Hepatocyte (in vitro differentiated cells): ENCODE data around the gene CFAP58. TPM values are rescaled to one million over a fixed set of nuclear protein-coding genes. Genes with fewer than 3 reads are reported as not detected.

Source experiments
- DNase-seq: peaks from one replicate; pipeline ENCODE4 v3.0.0-alpha.2; 2016; ENCODE audit warnings: low spot score
- H2AFZ ChIP-seq: fragments of 200-600 bp; sonication (generic); 2 replicates; pipeline ENCODE4 v1.6.0; 2016; ENCODE audit warnings: antibody characterized with exemption, mild to moderate bottlenecking
- H3K27ac ChIP-seq: fragments of 200-600 bp; sonication (generic); 2 replicates; pipeline ENCODE4 v1.5.1; 2016; ENCODE audit warnings: mild to moderate bottlenecking
- H3K27me3 ChIP-seq: fragments of 200-600 bp; sonication (generic); 2 replicates; pipeline ENCODE4 v1.6.1; 2016
- H3K36me3 ChIP-seq: fragments of 200-600 bp; sonication (generic); replicated peaks from 2 replicates; pipeline ENCODE4 v1.5.1; 2016; ENCODE audit warnings: low read depth; ENCODE audit not compliant: insufficient read depth
- H3K4me1 ChIP-seq: fragments of 200-600 bp; sonication (generic); 2 replicates; pipeline ENCODE4 v1.5.1; 2016; ENCODE audit warnings: mild to moderate bottlenecking, moderate library complexity; ENCODE audit not compliant: insufficient read depth
- H3K4me2 ChIP-seq: fragments of 200-600 bp; sonication (generic); 2 replicates; pipeline ENCODE4 v1.6.0; 2016
- H3K4me3 ChIP-seq: fragments of 200-600 bp; sonication (generic); 2 replicates; pipeline ENCODE4 v1.5.1; 2016; ENCODE audit warnings: mild to moderate bottlenecking
- H3K79me2 ChIP-seq: fragments of 200-600 bp; sonication (generic); 2 replicates; pipeline ENCODE4 v1.6.0; 2017; ENCODE audit warnings: mild to moderate bottlenecking
- H3K9me2 ChIP-seq: fragments of 200-600 bp; sonication (generic); replicated peaks from 2 replicates; pipeline ENCODE4 v1.6.0; 2017; ENCODE audit warnings: mild to moderate bottlenecking; ENCODE audit not compliant: insufficient read depth
- H3K9me3 ChIP-seq: fragments of 200-600 bp; sonication (generic); 2 replicates; pipeline ENCODE4 v1.5.1; 2016; ENCODE audit warnings: low read depth, mild to moderate bottlenecking
- H4K20me1 ChIP-seq: fragments of 200-600 bp; sonication (generic); 2 replicates; pipeline ENCODE4 v1.6.0; 2016; ENCODE audit warnings: mild to moderate bottlenecking; ENCODE audit not compliant: insufficient read depth, poor library complexity, severe bottlenecking
- EZH2 ChIP-seq: fragments of 200-600 bp; sonication (generic); IDR thresholded peaks from 2 replicates; pipeline ENCODE4 v1.6.1; 2016; ENCODE audit warnings: antibody characterized with exemption, mild to moderate bottlenecking, borderline replicate concordance
- EZH2phosphoT487 ChIP-seq: fragments of 200-600 bp; sonication (generic); IDR thresholded peaks from one replicate; pipeline ENCODE4 v1.6.1; 2018; ENCODE audit warnings: antibody characterized with exemption, mild to moderate bottlenecking, low read depth, moderate library complexity; ENCODE audit not compliant: unreplicated experiment, severe bottlenecking
- WGBS: methylation state at CpG from one replicate; pipeline ENCODE4 v1.1.6; 2016; ENCODE audit warnings: low lambda C conversion rate; ENCODE audit errors: missing lambda C conversion rate; 5-methylcytosine and 5-hydroxymethylcytosine counted together
- polyA plus RNA-seq: library from polyadenylated mRNA; unstranded; fragments of >200 nt; fragmentation: Nextera tagmentation; extraction: Ambion mirVana; gene quantifications from 2 replicates; pipeline ENCODE4 v1.2.1, GENCODE V29; 2016
- total RNA-seq: library from RNA; depleted of rRNA; stranded (reverse); fragments of >200 nt; gene quantifications from 2 replicates; pipeline ENCODE4 v1.2.3, GENCODE V29; 2014
- TF ChIP-seq, protein P1 (sequence below): fragments of 200-600 bp; sonication (generic); IDR thresholded peaks from 2 replicates; pipeline ENCODE4 v1.5.1; 2016; ENCODE audit warnings: antibody characterized with exemption, mild to moderate bottlenecking; ENCODE audit not compliant: poor library complexity

CFAP58 gene
- total and polyA plus RNA-seq, 2 experiments from 2014 or later: 0.17 TPM; not detected in 1

DNA sequence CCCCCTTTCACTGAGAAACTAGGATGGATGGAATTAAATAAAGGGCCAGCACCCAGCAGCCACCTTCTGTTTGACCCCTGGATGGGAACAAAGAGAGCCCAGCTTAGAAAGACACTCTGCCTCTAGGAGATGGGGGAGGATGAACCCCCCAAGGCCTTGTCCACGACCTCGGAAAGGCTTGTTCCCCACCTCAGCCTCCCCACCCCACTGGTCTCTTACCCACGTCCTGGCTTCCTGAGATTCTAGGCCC lies 25.1 kb upstream of the CFAP58 start:
- Histone ChIP-seq H3K36me3 (no peaks in the 10 kb centered on the region), H3K9me3 (no peaks in the 10 kb centered on the region), H2AFZ (no peak overlapping the region), H3K9me2 (no peaks in the 10 kb centered on the region), H3K27me3 (no peaks in the 10 kb centered on the region), H3K4me3 (no peak overlapping the region), H3K27ac (peak overlapping the region; percentile 97), H3K4me2 (peak overlapping the region; percentile 74), H3K4me1 (peaks cover 54% of the 10 kb centered on the region), H3K79me2 (peaks cover 65% of the 10 kb centered on the region), H4K20me1 (no peaks in the 10 kb centered on the region)
- TF ChIP-seq, protein P1, sequence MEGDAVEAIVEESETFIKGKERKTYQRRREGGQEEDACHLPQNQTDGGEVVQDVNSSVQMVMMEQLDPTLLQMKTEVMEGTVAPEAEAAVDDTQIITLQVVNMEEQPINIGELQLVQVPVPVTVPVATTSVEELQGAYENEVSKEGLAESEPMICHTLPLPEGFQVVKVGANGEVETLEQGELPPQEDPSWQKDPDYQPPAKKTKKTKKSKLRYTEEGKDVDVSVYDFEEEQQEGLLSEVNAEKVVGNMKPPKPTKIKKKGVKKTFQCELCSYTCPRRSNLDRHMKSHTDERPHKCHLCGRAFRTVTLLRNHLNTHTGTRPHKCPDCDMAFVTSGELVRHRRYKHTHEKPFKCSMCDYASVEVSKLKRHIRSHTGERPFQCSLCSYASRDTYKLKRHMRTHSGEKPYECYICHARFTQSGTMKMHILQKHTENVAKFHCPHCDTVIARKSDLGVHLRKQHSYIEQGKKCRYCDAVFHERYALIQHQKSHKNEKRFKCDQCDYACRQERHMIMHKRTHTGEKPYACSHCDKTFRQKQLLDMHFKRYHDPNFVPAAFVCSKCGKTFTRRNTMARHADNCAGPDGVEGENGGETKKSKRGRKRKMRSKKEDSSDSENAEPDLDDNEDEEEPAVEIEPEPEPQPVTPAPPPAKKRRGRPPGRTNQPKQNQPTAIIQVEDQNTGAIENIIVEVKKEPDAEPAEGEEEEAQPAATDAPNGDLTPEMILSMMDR: no peak
- TF ChIP-seq EZH2 (no peak), EZH2phosphoT487 (no peak)
- 18% methylated on average over 3 of the region's 3 CpGs for WGBS
- DNase-seq: no peak

DNA sequence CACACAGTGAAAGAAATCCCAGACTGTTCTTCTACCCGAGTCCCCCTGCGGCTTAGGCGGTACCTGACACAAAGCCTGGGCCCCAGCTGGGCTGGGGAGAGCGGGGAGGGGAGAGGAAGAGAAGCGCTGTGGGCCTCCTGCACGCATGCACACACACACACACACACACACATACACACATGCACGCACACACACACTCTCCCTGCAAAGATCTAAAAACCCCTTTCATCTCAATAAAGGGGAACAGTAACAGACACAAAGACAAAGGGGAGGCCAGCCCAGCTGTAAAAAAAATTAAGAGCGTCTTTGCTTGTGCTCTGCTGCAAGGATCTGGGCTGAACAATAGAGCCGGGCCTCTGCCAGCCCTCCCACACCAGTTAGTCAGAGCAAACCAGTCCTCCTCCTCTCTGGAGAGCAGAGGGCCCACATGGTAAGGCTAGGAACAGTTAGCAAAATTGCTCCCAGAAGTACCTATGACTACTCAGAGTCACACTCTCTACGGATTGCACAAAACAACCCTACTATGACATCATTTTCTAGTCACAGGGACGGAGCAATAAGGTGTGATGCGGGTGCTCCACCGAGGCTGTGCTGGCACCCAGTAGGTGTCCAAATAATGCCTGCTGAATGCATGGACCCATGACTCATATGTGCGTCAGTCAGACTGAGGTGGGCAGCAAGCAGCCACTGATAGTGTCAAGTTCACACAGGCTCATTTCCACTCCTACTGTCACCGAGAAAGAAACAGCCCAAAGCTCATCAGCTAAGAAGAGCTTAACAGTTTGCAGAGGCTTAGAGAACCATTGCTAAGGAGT lies 24.5 kb upstream of the CFAP58 start:
- peak; percentile 75 for DNase-seq
- Histone ChIP-seq H3K27me3 (no peaks in the 10 kb centered on the region), H3K9me3 (no peaks in the 10 kb centered on the region), H4K20me1 (no peaks in the 10 kb centered on the region), H3K4me3 (no peak overlapping the region), H3K36me3 (no peaks in the 10 kb centered on the region), H3K27ac (peak overlapping the region; percentile 97), H3K79me2 (peaks cover 65% of the 10 kb centered on the region), H3K4me1 (peaks cover 54% of the 10 kb centered on the region), H2AFZ (no peak overlapping the region), H3K4me2 (peak overlapping the region; percentile 74), H3K9me2 (no peaks in the 10 kb centered on the region)
- 27% methylated on average over 14 of the region's 15 CpGs for WGBS
- no peak for TF ChIP-seq EZH2phosphoT487
- TF ChIP-seq EZH2: no peak
- TF ChIP-seq, protein P1: no peak

DNA sequence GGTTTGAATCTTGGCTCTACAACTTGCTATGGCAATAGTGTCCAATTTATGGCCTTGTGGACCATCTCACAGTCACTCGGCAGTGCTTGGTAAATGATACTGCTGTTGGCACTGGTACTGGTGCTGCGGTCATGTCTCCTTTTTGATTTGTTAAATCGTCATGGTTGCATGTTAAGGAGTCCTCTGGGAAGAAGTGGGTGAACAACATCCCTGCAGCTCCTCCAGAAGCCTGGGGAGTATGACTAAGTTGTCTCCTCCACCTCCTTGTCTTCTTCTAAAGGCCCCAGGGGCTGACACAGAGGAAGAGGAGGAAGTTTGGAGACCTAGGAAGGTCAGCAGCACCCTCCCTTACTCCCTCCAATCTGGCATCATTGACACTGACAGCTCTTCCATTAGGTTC lies 23.9 kb upstream of the CFAP58 start:
- Histone ChIP-seq H3K27ac (peak overlapping the region; percentile 97), H3K36me3 (no peaks in the 10 kb centered on the region), H3K4me1 (peaks cover 54% of the 10 kb centered on the region), H3K4me3 (no peak overlapping the region), H3K27me3 (no peaks in the 10 kb centered on the region), H2AFZ (no peak overlapping the region), H3K4me2 (peak overlapping the region; percentile 74), H3K9me3 (no peaks in the 10 kb centered on the region), H3K79me2 (peaks cover 65% of the 10 kb centered on the region), H4K20me1 (no peaks in the 10 kb centered on the region), H3K9me2 (no peaks in the 10 kb centered on the region)
- WGBS: 70% methylated on average over 3 of the region's 3 CpGs
- TF ChIP-seq EZH2phosphoT487 (no peak), EZH2 (no peak)
- TF ChIP-seq, protein P1: no peak
- no peak for DNase-seq
